GM12878 (cell line): ENCODE measurements around the gene TMEM63B.

Experiments used
- CTCF ChIP-seq, 3 experiments: IDR thresholded peaks in 2 of 3; conservative IDR thresholded peaks in 1 of 3; 2 replicates each; pipeline ENCODE4 v1.5.1; 2011; ENCODE audit warnings: low read depth in 3 of 3, low read length in 3 of 3, mild to moderate bottlenecking in 3 of 3, control low read depth in 2 of 3, moderate library complexity in 2 of 3, inconsistent platforms in 1 of 3, mixed read lengths in 1 of 3; ENCODE audit not compliant: control insufficient read depth in 2 of 3, insufficient read depth in 1 of 3; ENCODE audit errors: extremely low read depth in 1 of 3
- POLR2A ChIP-seq: IDR thresholded peaks from 2 replicates; pipeline ENCODE4 v1.6.1; 2011; ENCODE audit warnings: low read depth, mild to moderate bottlenecking, low read length

DNA sequence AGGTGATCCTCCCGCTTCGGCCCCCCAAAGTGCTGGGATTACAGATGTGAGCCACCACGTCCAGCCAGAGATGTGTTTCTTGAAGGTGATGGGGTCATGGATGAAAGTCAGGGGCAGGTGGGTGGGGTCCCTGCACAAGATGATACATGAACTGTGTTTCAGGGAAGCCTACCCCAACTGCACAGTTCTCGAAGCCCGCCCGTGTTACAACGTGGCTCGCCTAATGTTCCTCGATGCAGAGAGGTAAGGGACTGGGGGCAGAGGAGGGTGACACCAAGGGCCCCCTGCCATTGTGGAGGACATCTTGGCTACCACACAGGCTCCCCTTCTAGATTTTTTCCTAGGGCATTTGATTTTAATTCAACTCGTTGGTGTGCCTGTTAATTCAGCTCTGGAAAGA lies 19.3 kb downstream of the TMEM63B start:
- TF ChIP-seq CTCF (IDR thresholded peaks at IDR 0.05 in 2 of 3, conservative IDR thresholded peaks at IDR 0.05 in 1 of 3; ENCODE audit: control insufficient read depth in 2 of 3, extremely low read depth in 1 of 3, insufficient read depth in 1 of 3, low read depth in 3 of 3, low read length in 3 of 3), result no peak
- TF ChIP-seq POLR2A, result no peak
